Cardiac muscle cell (in vitro differentiated cells and primary cell): ENCODE results near the gene MTMR3. TPM values are rescaled to one million over a fixed set of nuclear protein-coding genes. Genes with fewer than 3 reads are reported as not detected.

ENCODE experiments used
- DNase-seq, 2 donors: peaks; one replicate each; pipeline versions ENCODE4 v3.0.0 to v3.0.0-alpha.2; 2010 to 2017; ENCODE audit warnings: low read depth in 1 of 2, low spot score in 1 of 2
- H3K27ac ChIP-seq: fragments of 200-600 bp; sonication (generic); 2 replicates; pipeline ENCODE4 v1.5.1; 2016
- H3K27me3 ChIP-seq: fragments of 200-600 bp; sonication (generic); 2 replicates; pipeline ENCODE4 v1.6.0; 2016; ENCODE audit warnings: control low read depth
- H3K36me3 ChIP-seq: fragments of 200-600 bp; sonication (generic); 2 replicates; pipeline ENCODE4 v1.5.1; 2016; ENCODE audit warnings: control low read depth
- H3K4me1 ChIP-seq: fragments of 200-600 bp; sonication (generic); 2 replicates; pipeline ENCODE4 v1.8.1; 2017; ENCODE audit warnings: low read depth, mild to moderate bottlenecking, mixed run types
- H3K4me3 ChIP-seq: fragments of 200-600 bp; sonication (generic); 2 replicates; pipeline ENCODE4 v1.5.1; 2016; ENCODE audit warnings: mild to moderate bottlenecking
- H3K9me3 ChIP-seq: fragments of 200-600 bp; sonication (generic); 2 replicates; pipeline ENCODE4 v1.5.1; 2017; ENCODE audit warnings: low read depth, mild to moderate bottlenecking, control low read depth
- polyA plus RNA-seq: library from polyadenylated mRNA; unstranded; fragments of >200 nt; fragmentation: Nextera tagmentation; extraction: Ambion mirVana; gene quantifications from 2 replicates; pipeline ENCODE4 v1.2.1, GENCODE V29; 2016
- total RNA-seq: library from RNA; depleted of rRNA; stranded (reverse); fragments of >200 nt; gene quantifications from 2 replicates; pipeline ENCODE4 v1.2.3, GENCODE V29; 2016
- TF ChIP-seq, protein P1 (sequence below): IDR thresholded peaks from 2 replicates; pipeline ENCODE4 v1.5.1; 2012; ENCODE audit warnings: low read depth, mild to moderate bottlenecking, low read length

Gene MTMR3
- total and polyA plus RNA-seq, 2 experiments from 2014 or later: 10.1 to 22.0 TPM

DNA sequence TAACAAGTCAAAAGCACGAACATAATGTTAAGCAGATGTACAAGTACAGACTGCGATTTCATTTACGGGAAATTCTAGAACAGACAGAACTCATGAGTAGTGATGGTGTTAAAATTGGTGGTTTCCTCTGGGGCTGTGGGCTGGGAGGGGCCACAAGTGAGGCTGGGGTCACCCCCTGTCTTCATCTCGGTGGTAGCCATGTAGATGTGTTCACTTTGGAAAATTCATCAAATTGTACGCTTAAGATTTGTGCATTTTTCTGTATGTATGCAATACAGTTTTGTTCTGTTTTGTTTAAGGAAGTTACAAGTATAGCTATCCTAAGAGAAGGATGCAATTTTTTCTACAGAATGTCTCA, 44.4 kb upstream of the MTMR3 start:
- Histone ChIP-seq H3K36me3 (no peaks in the 10 kb centered on the region), H3K27me3 (no peaks in the 10 kb centered on the region), H3K4me3 (peak overlapping the region; percentile 77), H3K9me3 (no peaks in the 10 kb centered on the region), H3K27ac (peak overlapping the region; percentile 7), H3K4me1 (peaks cover 12% of the 10 kb centered on the region)
- TF ChIP-seq, protein P1, sequence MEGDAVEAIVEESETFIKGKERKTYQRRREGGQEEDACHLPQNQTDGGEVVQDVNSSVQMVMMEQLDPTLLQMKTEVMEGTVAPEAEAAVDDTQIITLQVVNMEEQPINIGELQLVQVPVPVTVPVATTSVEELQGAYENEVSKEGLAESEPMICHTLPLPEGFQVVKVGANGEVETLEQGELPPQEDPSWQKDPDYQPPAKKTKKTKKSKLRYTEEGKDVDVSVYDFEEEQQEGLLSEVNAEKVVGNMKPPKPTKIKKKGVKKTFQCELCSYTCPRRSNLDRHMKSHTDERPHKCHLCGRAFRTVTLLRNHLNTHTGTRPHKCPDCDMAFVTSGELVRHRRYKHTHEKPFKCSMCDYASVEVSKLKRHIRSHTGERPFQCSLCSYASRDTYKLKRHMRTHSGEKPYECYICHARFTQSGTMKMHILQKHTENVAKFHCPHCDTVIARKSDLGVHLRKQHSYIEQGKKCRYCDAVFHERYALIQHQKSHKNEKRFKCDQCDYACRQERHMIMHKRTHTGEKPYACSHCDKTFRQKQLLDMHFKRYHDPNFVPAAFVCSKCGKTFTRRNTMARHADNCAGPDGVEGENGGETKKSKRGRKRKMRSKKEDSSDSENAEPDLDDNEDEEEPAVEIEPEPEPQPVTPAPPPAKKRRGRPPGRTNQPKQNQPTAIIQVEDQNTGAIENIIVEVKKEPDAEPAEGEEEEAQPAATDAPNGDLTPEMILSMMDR: no peak
- no peak for DNase-seq

DNA sequence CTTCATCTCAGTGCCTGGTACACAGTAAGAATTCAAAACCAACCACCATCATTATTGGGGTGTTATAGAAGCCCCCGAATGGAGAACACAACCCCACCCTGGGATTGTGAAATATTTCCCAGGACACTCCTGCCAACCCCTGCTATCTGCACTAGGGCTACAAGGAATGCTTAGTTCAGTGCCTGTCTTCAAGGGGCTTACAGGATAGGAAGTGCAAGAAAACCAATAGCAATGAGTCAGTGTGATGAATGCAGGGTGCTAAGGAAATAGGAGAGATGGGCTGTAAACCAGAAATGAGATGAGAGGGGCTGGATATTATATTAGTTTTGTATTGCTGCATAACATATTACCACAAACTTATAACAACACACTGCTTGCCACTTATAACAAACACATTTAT, 43.9 kb upstream of the MTMR3 start:
- Histone ChIP-seq H3K27ac (no peak overlapping the region), H3K27me3 (no peaks in the 10 kb centered on the region), H3K9me3 (no peaks in the 10 kb centered on the region), H3K4me3 (no peak overlapping the region), H3K36me3 (no peaks in the 10 kb centered on the region), H3K4me1 (peaks cover 9% of the 10 kb centered on the region)
- DNase-seq: no peak
- TF ChIP-seq, protein P1: no peak

DNA sequence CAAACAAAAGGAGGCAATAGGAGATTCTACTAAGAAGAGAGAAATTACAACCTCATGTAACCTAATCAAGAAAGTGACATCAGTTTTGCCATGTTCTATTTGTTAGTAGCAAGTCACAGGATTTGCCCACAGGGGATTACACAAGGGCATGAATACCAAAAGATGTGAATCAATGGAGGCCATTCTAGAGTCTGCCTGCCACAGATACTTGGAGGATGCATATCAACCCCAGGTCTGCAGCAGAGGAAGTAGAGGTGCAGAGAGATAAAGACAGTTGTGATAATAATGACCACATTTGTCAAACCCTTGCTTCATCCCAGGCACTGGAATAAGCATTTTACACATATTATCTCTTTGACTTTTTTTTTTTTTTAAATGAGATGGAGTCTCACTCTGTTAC, 42.5 kb upstream of the MTMR3 start:
- no peaks in the 10 kb centered on the region for H3K9me3 ChIP-seq
- H3K27ac ChIP-seq: no peak overlapping the region
- H3K4me3 ChIP-seq: no peak overlapping the region
- no peak for DNase-seq
- TF ChIP-seq, protein P1: no peak
- no peaks in the 10 kb centered on the region for H3K4me1 ChIP-seq
- no peaks in the 10 kb centered on the region for H3K27me3 ChIP-seq
- H3K36me3 ChIP-seq: no peaks in the 10 kb centered on the region

DNA sequence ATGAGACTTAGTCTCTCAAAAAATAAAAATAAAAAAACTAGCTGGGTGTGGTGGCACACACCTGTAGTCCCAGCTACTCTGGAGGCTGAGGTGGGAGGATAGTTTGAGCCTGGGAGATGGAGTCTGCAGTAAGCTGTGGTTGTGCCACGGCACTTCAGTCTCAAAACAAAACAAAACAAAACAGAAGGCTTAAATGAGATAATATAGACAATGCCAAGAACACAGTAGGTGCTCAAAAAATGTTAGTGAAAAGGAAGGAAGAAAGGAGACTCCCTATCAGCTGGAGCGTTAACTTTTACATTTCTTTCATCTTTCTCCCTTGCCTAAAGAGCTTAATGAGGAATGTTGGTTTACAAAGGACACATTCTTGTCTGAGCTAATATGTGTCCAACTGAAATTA, 40.8 kb upstream of the MTMR3 start:
- H3K36me3 ChIP-seq: no peaks in the 10 kb centered on the region
- H3K27ac ChIP-seq: no peak overlapping the region
- no peaks in the 10 kb centered on the region for H3K4me1 ChIP-seq
- DNase-seq: no peak
- TF ChIP-seq, protein P1: no peak
- H3K27me3 ChIP-seq: no peaks in the 10 kb centered on the region
- no peaks in the 10 kb centered on the region for H3K9me3 ChIP-seq
- no peak overlapping the region for H3K4me3 ChIP-seq

DNA sequence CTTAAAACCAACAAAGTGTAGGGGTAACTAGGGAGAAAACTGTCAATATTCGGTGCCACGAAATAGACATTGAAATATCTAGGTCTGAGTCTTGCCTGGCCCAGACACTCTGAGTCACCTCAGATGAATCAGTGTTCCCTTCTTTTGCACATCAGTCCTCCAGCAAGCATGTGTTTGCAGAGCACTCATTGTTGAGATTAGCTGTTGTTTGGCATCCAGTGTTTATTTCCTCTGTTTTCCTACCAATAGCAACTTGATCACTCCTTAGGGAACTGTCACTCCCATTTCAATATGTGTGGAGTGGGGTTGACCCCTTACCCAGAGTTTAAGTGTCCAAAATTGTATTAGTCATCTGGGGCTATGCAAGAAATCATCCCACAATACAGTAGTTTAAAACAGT, 40.2 kb upstream of the MTMR3 start:
- TF ChIP-seq, protein P1: no peak
- DNase-seq: peak in 1 of 2 donors; percentile 82
- Histone ChIP-seq H3K27me3 (no peaks in the 10 kb centered on the region), H3K27ac (no peak overlapping the region), H3K4me3 (no peak overlapping the region), H3K4me1 (no peaks in the 10 kb centered on the region), H3K9me3 (no peaks in the 10 kb centered on the region), H3K36me3 (no peaks in the 10 kb centered on the region)

DNA sequence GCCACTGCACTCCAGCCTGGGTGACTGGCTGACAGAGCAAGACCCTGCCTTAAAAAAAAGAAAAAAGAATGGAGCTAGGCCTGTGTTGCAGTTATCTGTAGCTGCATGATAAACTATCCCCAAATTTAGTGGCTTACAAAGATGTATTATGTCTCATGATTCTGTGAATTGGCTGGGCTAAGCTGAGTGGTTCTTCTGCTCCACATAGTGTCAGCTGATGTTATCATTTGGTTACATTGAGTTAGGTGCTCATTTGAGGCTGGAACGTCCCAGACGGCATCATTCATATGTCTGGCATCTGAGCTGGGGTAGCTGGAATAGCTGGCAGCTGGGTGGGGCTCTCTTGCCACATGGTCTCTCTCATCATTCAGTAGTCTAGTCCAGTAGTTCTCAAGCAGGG, 36.7 kb upstream of the MTMR3 start:
- Histone ChIP-seq H3K9me3 (no peaks in the 10 kb centered on the region), H3K27ac (no peak overlapping the region), H3K27me3 (no peaks in the 10 kb centered on the region), H3K4me1 (no peaks in the 10 kb centered on the region), H3K4me3 (no peak overlapping the region), H3K36me3 (no peaks in the 10 kb centered on the region)
- TF ChIP-seq, protein P1: no peak
- no peak for DNase-seq
